ENCODE results near the gene CCDC9B. TPM values are rescaled to one million over a fixed set of nuclear protein-coding genes. Genes with fewer than 3 reads are reported as not detected.

The CCDC9B gene
- total RNA-seq, 4 donors from 2014 or later: 28.0 to 105 (median 66.7) TPM

- H3K4me3 ChIP-seq: no peak overlapping the region
- no peak for ATAC-seq
- no CpG with 5 or more reads among the region's 7 CpGs for WGBS, 2 donors (ENCODE audit: low coverage in 1 of 2)
- peaks cover 44% of the 10 kb centered on the region for H3K27me3 ChIP-seq
- H3K36me3 ChIP-seq: no peaks in the 10 kb centered on the region
- no peaks in the 10 kb centered on the region for H3K9me3 ChIP-seq
- TF ChIP-seq CTCF (IDR thresholded peaks at IDR 0.05): no peak
- no peak for TF ChIP-seq POLR2A (IDR thresholded peaks at IDR 0.05)
- TF ChIP-seq EP300 (IDR thresholded peaks at IDR 0.05): no peak
- TF ChIP-seq POLR2AphosphoS5 (IDR thresholded peaks at IDR 0.05): no peak
- peaks cover 0 to 33% (median 23%) of the 10 kb centered on the region in 3 donors for H3K4me1 ChIP-seq
- H3K27ac ChIP-seq: no peak overlapping the region
These were observed 53.9 kb downstream of the CCDC9B start for GRCh38 chr15:40286794-40287193.

GRCh38 chr15:40286061-40286532 is 54.6 kb downstream of the CCDC9B start:
- H3K27ac ChIP-seq: no peak overlapping the region
- H3K4me3 ChIP-seq: no peak overlapping the region
- no peaks in the 10 kb centered on the region for H3K36me3 ChIP-seq
- H3K9me3 ChIP-seq: no peaks in the 10 kb centered on the region
- no peak for ATAC-seq
- H3K27me3 ChIP-seq: peaks cover 51% of the 10 kb centered on the region
- peaks cover 0 to 33% (median 21%) of the 10 kb centered on the region in 3 donors for H3K4me1 ChIP-seq
- TF ChIP-seq POLR2AphosphoS5 (IDR thresholded peaks at IDR 0.05) (no peak), POLR2A (IDR thresholded peaks at IDR 0.05) (no peak), EP300 (IDR thresholded peaks at IDR 0.05) (no peak), CTCF (IDR thresholded peaks at IDR 0.05) (no peak)
- 80% methylated on average over 1 to 4 of the region's 7 CpGs for WGBS, 2 donors (ENCODE audit: low coverage in 1 of 2)

- WGBS, 2 donors (ENCODE audit: low coverage in 1 of 2): no CpG with 5 or more reads among the region's 1 CpG
- Histone ChIP-seq H3K9me3 (no peaks in the 10 kb centered on the region), H3K36me3 (no peaks in the 10 kb centered on the region), H3K4me3 (no peak overlapping the region), H3K27ac (no peak overlapping the region), H3K4me1 (peaks cover 0 to 28% (median 17%) of the 10 kb centered on the region in 3 donors), H3K27me3 (peaks cover 56% of the 10 kb centered on the region)
- no peak for ATAC-seq
- TF ChIP-seq EP300 (IDR thresholded peaks at IDR 0.05) (no peak), POLR2A (IDR thresholded peaks at IDR 0.05) (no peak), POLR2AphosphoS5 (IDR thresholded peaks at IDR 0.05) (no peak), CTCF (IDR thresholded peaks at IDR 0.05) (no peak)
These were observed 55.2 kb downstream of the CCDC9B start for GRCh38 chr15:40285554-40286011.

GRCh38 chr15:40285151-40285550 is 55.6 kb downstream of the CCDC9B start:
- H3K27ac ChIP-seq: no peak overlapping the region
- ATAC-seq: no peak
- H3K9me3 ChIP-seq: no peaks in the 10 kb centered on the region
- H3K36me3 ChIP-seq: no peaks in the 10 kb centered on the region
- 40 to 100% methylated on average over 2 to 3 of the region's 4 CpGs for WGBS, 2 donors (ENCODE audit: low coverage in 1 of 2)
- peaks cover 0 to 27% (median 17%) of the 10 kb centered on the region in 3 donors for H3K4me1 ChIP-seq
- TF ChIP-seq EP300 (IDR thresholded peaks at IDR 0.05) (no peak), POLR2A (IDR thresholded peaks at IDR 0.05) (no peak), CTCF (IDR thresholded peaks at IDR 0.05) (no peak), POLR2AphosphoS5 (IDR thresholded peaks at IDR 0.05) (peak; percentile 17)
- no peak overlapping the region for H3K4me3 ChIP-seq
- H3K27me3 ChIP-seq: peaks cover 60% of the 10 kb centered on the region

GRCh38 chr15:40283615-40284300 is 57.0 kb downstream of the CCDC9B start:
- 47% methylated on average over 17 of the region's 33 CpGs; no CpG with 5 or more reads in 1 of the 2 donors for WGBS, 2 donors (ENCODE audit: low coverage in 1 of 2)
- no peak overlapping the region for H3K4me3 ChIP-seq
- no peaks in the 10 kb centered on the region for H3K9me3 ChIP-seq
- no peak for TF ChIP-seq EP300 (IDR thresholded peaks at IDR 0.05)
- no peak for TF ChIP-seq CTCF (IDR thresholded peaks at IDR 0.05)
- TF ChIP-seq POLR2A (IDR thresholded peaks at IDR 0.05): no peak
- no peak for TF ChIP-seq POLR2AphosphoS5 (IDR thresholded peaks at IDR 0.05)
- ATAC-seq: no peak
- peaks cover 71% of the 10 kb centered on the region for H3K27me3 ChIP-seq
- H3K4me1 ChIP-seq: peaks cover 0 to 39% (median 20%) of the 10 kb centered on the region in 3 donors
- H3K27ac ChIP-seq: no peak overlapping the region
- no peaks in the 10 kb centered on the region for H3K36me3 ChIP-seq

All from gastroesophageal sphincter (tissue), 4 donors.